Measurements from ENCODE around the gene BST1.
"Not testable (repeated sequence)": the region's sequence is repeated elsewhere in the genome, so short reads cannot be mapped to it uniquely, and the experiment has no call there.

Gene BST1

GRCh38 chr4:15746110-15746509 lies 43.2 kb downstream of the BST1 start:
- DNase-seq (ENCODE audit: low read depth): no peak

DNA sequence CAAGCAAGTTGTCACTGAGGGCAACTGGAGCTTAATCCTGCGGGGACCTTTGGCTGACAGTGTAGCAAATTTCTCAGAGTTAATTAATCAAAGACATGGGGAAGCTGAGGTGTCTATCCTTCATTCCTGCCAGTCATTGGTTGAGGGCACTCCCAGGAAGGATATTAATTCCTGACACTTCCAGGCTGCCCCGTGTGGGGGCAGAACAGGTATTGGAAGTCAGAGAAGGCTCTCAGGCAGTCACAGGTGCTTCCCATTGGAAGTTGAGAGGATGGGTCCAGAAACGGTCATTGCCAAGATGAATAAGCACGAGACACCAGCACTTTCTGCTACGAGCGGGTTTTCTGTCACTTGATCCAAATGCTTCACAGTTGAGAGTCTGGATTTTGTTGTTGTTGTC lies 46.1 kb downstream of the BST1 start:
- no peak for DNase-seq (ENCODE audit: low read depth)

DNA sequence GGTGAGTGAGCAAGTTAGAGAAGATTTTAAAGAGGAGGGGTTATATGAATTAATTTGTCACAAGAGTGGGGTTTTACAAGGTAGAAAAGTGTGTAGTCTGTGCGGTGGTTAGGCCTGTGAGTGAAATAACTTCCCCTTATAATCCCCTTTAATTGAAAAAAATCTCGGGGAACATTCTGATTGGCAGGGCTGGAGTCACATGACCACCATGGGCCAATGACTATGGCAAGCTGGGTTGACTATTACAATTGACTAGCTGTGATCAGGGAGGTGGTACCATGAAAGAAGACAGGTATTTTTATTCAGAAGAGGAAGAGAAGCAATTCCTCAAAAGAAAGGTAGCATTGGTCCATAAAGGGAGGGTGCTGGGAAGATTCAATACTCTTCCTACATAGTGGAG lies 48.3 kb downstream of the BST1 start:
- DNase-seq (ENCODE audit: low read depth): no peak

DNA sequence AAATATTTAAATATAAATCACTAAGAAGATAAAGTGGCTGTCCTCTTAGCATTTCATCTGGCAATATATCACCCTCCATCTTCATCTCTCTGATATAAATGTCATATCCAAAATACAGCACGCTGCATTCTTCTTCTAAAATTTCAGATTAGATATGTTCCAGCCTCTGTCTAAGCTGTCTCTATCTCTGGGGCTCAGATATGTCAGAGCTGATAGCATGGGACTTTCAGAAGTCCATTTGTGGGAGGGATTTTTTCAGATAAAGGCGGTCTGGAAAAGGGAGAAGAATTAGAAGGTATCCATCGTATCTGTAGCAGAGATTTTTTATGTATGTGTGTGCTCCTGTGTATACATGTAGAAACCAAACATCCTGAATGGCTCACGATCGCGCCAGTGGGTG lies 50.2 kb downstream of the BST1 start:
- DNase-seq (ENCODE audit: low read depth): no peak

DNA sequence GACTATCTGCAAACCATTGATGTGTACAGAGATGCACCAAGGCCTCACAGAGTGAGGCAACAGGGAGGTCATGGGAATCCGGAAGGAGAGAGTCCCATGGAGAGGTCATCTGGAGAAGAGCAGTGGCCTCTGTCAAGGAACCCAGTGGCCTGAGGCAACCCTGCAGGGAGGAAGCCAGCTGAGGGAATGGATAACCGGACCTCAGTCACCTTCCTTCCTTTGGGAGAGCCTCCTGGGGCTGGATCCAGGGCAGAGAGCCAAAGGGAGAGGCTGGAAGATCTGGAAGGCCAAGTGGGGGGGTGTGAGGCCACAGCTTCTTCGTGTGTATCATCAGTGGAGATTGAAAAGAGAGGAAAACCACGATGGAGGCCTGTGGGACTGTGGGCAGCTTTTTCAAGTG lies 50.9 kb downstream of the BST1 start:
- DNase-seq (ENCODE audit: low read depth): no peak

- DNase-seq (ENCODE audit: low read depth): no peak
These were observed 51.5 kb downstream of the BST1 start for GRCh38 chr4:15754323-15754722.

DNA sequence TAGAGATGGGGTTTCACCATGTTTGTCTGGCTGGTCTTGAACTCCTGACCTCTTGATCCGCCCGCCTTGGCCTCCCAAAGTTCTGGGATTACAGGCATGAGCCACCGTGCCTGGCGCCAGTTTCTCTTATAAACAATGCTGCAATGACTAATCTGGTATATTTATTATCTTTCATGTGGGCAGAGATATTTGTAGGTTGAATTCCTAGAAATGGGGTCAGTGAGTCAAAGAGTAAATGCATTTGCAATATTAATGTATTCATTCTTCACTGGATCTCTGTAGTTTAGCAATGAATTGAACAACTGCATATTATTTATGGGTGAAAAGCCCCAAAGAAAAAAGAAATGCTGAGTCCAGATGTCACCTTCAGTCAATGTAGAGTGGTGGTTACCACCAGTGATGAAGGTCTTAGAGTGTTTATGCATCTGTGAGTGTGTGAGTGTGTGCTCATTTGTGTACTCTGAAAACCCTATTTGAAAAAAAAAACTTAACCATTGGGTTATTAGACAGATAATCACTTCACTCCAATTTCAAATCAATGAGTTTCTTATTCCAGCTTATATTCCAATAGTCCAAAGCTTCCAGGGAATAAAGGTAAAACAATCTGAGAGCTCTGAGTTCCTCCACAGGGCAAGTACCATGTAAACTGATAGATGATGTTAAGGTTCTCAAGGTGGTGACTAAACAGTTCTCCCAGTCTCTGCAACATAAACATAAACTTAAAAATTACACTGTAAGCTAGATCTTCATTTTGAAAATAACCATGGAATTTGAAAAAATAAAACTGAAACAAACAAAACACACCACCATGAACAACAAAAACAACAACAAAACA lies 52.7 kb downstream of the BST1 start:
- peak; percentile 30 for DNase-seq (ENCODE audit: low read depth)

DNA sequence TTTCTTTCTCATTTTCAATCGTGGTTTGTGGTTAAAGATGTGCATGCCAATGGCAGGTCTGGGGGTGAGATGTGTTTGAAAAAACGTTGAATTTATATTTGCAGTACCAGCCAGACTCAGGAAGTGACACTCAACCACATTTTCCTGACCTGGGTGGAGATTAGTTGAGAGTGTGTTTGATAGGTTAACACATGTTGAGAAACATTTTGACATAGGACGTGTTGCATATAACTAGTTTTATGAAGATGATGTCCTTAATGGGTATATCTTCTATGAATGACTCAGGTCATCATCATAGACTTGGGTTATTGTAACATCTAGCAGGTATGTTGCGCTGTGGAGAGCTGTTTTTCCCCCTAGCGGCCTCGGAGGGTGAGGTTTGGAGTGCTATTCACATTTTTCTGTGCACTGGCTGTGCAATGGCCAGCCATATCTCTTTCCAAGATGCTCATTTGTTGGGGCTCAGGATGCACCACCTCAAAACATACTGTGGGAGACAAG lies 53.5 kb downstream of the BST1 start:
- DNase-seq (ENCODE audit: low read depth): peak; percentile 19

- DNase-seq (ENCODE audit: low read depth): no peak
These were observed 54.2 kb downstream of the BST1 start for GRCh38 chr4:15757054-15757453.

GRCh38 chr4:15758294-15758693 lies 55.4 kb downstream of the BST1 start:
- no peak for DNase-seq (ENCODE audit: low read depth)

DNA sequence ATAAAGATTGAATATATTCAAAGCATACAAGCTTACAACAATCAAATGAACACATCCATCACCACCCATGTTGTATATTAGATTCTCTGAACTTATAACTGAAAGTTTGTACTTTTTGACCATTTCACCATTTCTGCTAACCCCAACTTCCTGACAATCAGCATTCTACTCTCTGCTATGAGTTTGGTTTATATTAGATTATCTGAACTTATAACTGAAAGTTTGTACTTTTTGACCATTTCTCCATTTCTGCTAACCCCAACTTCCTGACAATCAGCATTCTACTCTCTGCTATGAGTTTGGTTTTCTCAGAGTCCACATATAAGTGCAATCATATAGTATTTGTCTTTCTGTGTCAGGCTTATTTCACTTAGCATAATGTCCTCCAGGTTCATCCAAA lies 59.6 kb downstream of the BST1 start:
- not testable (repeated sequence) for DNase-seq (ENCODE audit: low read depth)

DNA sequence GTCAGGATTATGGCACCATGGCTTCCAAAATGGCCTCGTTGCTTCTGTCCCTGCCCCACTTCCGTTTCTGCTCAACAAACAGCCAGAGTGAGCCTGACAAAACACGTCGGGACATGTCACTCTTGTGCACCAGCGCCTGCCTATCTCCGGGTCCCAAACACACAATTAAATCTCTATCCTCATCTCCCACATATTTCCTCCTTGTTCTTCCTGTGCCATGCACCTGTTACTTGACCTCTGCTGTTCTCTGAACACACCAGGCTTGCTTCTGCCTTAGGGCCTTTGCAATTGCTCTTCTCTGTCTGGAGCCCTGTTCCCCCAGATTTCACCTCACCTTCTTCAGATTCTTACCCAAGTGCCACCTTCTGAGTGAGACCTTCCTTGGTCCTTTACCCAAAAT lies 62.5 kb downstream of the BST1 start:
- DNase-seq (ENCODE audit: low read depth): no peak

DNA sequence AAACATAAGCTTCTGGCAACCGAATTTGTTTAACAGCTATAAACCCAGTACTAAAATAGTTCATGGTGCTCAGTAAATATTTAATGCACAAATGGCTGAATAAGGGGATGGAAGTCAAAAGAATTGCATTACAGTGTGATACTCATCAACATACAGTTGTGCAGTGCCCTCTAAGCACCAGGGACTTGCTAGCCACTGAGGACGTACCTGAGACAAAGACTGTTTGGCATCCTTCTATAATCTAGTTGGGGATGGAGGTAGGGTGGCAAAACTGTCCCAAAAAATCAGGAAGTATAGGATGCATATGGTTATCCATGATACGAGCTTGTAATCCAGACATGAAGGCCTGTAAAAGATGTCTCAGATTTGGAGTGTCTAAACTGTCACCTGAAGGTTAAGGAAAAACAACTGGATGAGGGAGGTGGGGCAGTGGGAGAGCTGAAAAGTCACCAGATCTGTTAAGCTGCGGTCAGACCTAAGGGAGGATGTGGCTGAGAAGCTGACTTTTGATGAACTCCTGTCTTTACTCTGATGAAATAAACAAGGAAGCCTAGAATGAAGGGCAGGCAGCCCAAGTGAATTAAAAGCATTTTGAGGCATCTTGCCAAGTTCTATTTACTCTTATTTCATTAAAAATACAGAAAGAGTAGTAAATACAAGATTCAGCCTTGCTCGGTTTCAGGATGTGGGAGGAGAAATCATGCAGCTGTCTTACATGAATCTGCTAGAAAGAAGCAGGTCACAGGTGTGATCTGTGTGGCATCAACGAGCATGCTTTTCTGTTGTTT lies 63.2 kb downstream of the BST1 start:
- DNase-seq (ENCODE audit: low read depth): no peak

DNA sequence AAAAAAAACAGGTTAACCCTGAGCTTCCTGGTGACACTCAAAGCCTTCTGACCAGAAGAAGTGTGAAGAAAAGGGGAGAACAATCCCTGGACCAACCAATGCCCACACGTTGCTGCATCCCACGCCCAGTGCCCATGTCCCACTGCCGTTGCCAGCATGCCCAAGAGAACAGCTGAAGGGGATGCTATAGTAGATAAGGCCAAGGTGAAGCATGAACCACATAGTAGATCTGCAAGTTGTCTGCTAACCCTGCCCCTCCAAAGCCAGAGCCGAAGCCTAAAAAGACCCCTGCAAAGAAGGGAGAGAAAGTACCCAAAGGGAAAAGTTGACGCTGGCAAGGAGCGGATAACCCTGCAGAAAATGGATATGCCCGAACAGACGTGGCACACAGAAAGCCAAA lies 64.0 kb downstream of the BST1 start:
- DNase-seq (ENCODE audit: low read depth): no peak

- no peak for DNase-seq (ENCODE audit: low read depth)
These were observed 66.3 kb downstream of the BST1 start for GRCh38 chr4:15769202-15769601.

- no peak for DNase-seq (ENCODE audit: low read depth)
These were observed 68.6 kb downstream of the BST1 start for GRCh38 chr4:15771216-15772058.

- no peak for DNase-seq (ENCODE audit: low read depth)
These were observed 71.2 kb downstream of the BST1 start for GRCh38 chr4:15774020-15774420.

GRCh38 chr4:15776871-15777648 lies 74.2 kb downstream of the BST1 start:
- DNase-seq (ENCODE audit: low read depth): no peak

DNA sequence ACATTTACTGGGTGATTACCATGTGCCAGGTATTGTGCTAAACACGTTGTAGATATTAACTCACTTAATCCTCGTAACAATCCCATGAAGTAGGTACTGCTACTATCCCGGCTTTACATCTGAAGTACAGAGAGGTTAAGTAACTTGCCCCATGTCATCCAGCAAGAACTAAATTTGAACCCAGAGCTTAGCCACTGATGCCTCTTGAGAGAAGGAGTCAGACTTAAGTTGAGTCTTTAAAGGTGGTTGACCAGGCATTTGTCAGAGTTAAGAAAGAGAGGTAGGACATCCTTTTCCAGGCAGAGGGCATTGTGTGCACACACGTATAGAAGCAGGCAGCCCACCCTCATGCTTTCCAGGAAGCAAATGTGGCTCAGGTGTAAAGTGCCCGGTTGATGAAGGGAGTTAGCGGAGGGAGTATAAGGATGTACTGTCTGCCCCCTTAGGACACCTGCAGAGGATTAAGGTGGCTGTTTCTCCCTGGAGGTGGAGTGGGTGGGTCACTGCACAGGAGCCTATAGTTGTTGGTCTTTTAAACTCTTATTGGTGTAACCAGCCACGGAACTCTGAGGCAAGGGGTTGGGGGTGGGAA lies 74.9 kb downstream of the BST1 start:
- no peak for DNase-seq (ENCODE audit: low read depth)

DNA sequence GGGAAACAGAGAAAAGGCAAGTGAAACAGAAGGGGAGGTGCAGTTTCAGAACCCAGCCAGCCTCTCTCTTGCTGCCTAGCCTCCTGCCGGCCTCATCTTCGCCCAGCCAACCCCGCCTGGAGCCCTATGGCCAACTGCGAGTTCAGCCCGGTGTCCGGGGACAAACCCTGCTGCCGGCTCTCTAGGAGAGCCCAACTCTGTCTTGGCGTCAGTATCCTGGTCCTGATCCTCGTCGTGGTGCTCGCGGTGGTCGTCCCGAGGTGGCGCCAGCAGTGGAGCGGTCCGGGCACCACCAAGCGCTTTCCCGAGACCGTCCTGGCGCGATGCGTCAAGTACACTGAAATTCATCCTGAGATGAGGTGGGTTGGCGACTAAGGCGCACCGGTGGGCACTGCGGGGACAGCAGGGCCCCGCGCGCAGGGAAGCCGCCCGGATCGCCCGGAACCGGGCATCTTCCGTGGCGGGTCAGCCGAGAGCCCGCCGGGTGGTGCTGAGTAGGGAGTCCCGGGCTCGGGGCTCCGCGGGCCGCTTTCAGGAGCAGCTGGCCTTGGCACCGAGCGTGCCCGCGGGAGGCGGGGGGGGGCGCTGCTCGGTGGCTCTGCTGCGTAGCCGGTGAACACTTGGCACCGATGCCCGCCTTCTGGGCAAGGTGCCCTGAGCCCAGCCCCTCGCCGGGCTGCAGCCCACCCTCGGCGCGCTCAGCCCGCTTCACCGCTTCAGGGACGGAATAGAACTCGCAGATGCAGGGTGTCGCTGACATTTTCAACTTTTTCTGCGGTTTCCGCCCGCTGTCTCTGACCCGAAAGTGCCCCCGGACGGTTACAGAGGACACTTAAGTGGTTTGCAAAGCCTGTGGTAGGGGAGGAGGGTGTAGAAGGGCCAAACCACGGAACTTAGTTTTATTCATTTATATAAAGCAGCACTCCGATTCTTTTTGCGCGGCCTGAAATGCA lies 75.7 kb downstream of the BST1 start, which contains the start of gene CD38:
CD38 (plus strand) TSS at position 40 of the 953 bp plus-strand sequence; CDS start at position 127, 87 bp downstream.
- no peak for DNase-seq (ENCODE audit: low read depth)
